Activated CD4-positive, alpha-beta T cell treated with anti-CD3 and anti-CD28 coated beads, Interleukin-2, amount 10 ng/mL, durations not matched to agents 24 days and 14 days (primary cell): ENCODE measurements around the gene SLC25A28. TPM values are rescaled to one million over a fixed set of nuclear protein-coding genes. Genes with fewer than 3 reads are reported as not detected.

Experiments
- DNase-seq: peaks from one replicate; pipeline ENCODE4 v3.0.0; 2022
- H3K27ac Mint-ChIP-seq: one replicate; pipeline ENCODE4 v1.8.0; 2022; ENCODE audit warnings: mild to moderate bottlenecking, mixed read lengths
- H3K27me3 Mint-ChIP-seq: one replicate; pipeline ENCODE4 v1.8.0; 2022; ENCODE audit warnings: mixed read lengths
- H3K36me3 Mint-ChIP-seq: one replicate; pipeline ENCODE4 v1.8.0; 2022; ENCODE audit warnings: low read depth, mild to moderate bottlenecking, mixed read lengths
- H3K4me1 Mint-ChIP-seq: one replicate; pipeline ENCODE4 v1.8.0; 2021; ENCODE audit warnings: mixed read lengths
- H3K4me3 Mint-ChIP-seq: one replicate; pipeline ENCODE4 v1.8.0; 2022; ENCODE audit warnings: mild to moderate bottlenecking, moderate library complexity, mixed read lengths
- H3K9me3 Mint-ChIP-seq: one replicate; pipeline ENCODE4 v1.8.0; 2021; ENCODE audit warnings: mixed read lengths
- intact Hi-C: fragments of 100-400 bp; cut with micrococcal nuclease; formaldehyde crosslinking; loops from one replicate; pipeline ENCODE4 v1.15.1; 2023
- total RNA-seq: library from RNA; stranded (reverse); gene quantifications from 2 replicates; pipeline ENCODE4 v1.2.3, GENCODE V29; 2022

Gene SLC25A28
- total RNA-seq, 1 donor from 2014 or later: 55.8 TPM

- no peak for DNase-seq
- intact Hi-C loops: no loop called here
- Mint-ChIP-seq H3K36me3 (no peaks in the 10 kb centered on the region), H3K4me1 (no peaks in the 10 kb centered on the region), H3K27ac (no peak overlapping the region), H3K9me3 (no peaks in the 10 kb centered on the region), H3K27me3 (peaks cover 14% of the 10 kb centered on the region), H3K4me3 (no peak overlapping the region)
These were observed 25.0 kb downstream of the SLC25A28 start for GRCh38 chr10:99595236-99595635.

- Mint-ChIP-seq H3K36me3 (no peaks in the 10 kb centered on the region), H3K4me3 (no peak overlapping the region), H3K9me3 (no peaks in the 10 kb centered on the region), H3K4me1 (no peaks in the 10 kb centered on the region), H3K27me3 (peaks cover 5% of the 10 kb centered on the region), H3K27ac (no peak overlapping the region)
- no peak for DNase-seq
- intact Hi-C loops: no loop called here
These were observed 26.9 kb downstream of the SLC25A28 start for GRCh38 chr10:99593312-99593711.

- H3K4me3 Mint-ChIP-seq: no peak overlapping the region
- no peaks in the 10 kb centered on the region for H3K4me1 Mint-ChIP-seq
- H3K9me3 Mint-ChIP-seq: no peaks in the 10 kb centered on the region
- H3K27me3 Mint-ChIP-seq: peaks cover 5% of the 10 kb centered on the region
- no peak overlapping the region for H3K27ac Mint-ChIP-seq
- DNase-seq: no peak
- intact Hi-C loops: no loop called here
- no peaks in the 10 kb centered on the region for H3K36me3 Mint-ChIP-seq
These were observed 29.4 kb downstream of the SLC25A28 start for GRCh38 chr10:99590799-99591198.

GRCh38 chr10:99583687-99584086, 36.6 kb downstream of the SLC25A28 start:
- no peak overlapping the region for H3K27ac Mint-ChIP-seq
- no peaks in the 10 kb centered on the region for H3K9me3 Mint-ChIP-seq
- H3K36me3 Mint-ChIP-seq: no peaks in the 10 kb centered on the region
- peaks cover 3% of the 10 kb centered on the region for H3K27me3 Mint-ChIP-seq
- H3K4me3 Mint-ChIP-seq: no peak overlapping the region
- no peak for DNase-seq
- no peaks in the 10 kb centered on the region for H3K4me1 Mint-ChIP-seq
- intact Hi-C loops: no loop called here

- H3K4me1 Mint-ChIP-seq: no peaks in the 10 kb centered on the region
- no peak for DNase-seq
- H3K27me3 Mint-ChIP-seq: peaks cover 6% of the 10 kb centered on the region
- intact Hi-C loops: no loop called here
- H3K27ac Mint-ChIP-seq: no peak overlapping the region
- H3K36me3 Mint-ChIP-seq: no peaks in the 10 kb centered on the region
- no peak overlapping the region for H3K4me3 Mint-ChIP-seq
- H3K9me3 Mint-ChIP-seq: no peaks in the 10 kb centered on the region
These were observed 37.9 kb downstream of the SLC25A28 start for GRCh38 chr10:99582255-99582770.

GRCh38 chr10:99579971-99580370, 40.3 kb downstream of the SLC25A28 start:
- Mint-ChIP-seq H3K4me1 (no peaks in the 10 kb centered on the region), H3K27ac (no peak overlapping the region), H3K9me3 (no peaks in the 10 kb centered on the region), H3K27me3 (peaks cover 4% of the 10 kb centered on the region), H3K4me3 (no peak overlapping the region), H3K36me3 (no peaks in the 10 kb centered on the region)
- no peak for DNase-seq
- intact Hi-C loops: no loop called here

GRCh38 chr10:99573790-99574189, 46.4 kb downstream of the SLC25A28 start:
- intact Hi-C loops: no loop called here
- Mint-ChIP-seq H3K27ac (no peak overlapping the region), H3K4me1 (no peaks in the 10 kb centered on the region), H3K27me3 (peaks cover 9% of the 10 kb centered on the region), H3K36me3 (no peaks in the 10 kb centered on the region), H3K9me3 (no peaks in the 10 kb centered on the region), H3K4me3 (no peak overlapping the region)
- no peak for DNase-seq

- Mint-ChIP-seq H3K4me1 (no peaks in the 10 kb centered on the region), H3K27ac (no peak overlapping the region), H3K9me3 (no peaks in the 10 kb centered on the region), H3K4me3 (no peak overlapping the region), H3K36me3 (no peaks in the 10 kb centered on the region), H3K27me3 (peaks cover 8% of the 10 kb centered on the region)
- no peak for DNase-seq
- intact Hi-C loops: no loop called here
These were observed 48.4 kb downstream of the SLC25A28 start for GRCh38 chr10:99571816-99572215.

GRCh38 chr10:99569961-99570360, 50.3 kb downstream of the SLC25A28 start:
- intact Hi-C loops: no loop called here
- no peak for DNase-seq
- H3K27ac Mint-ChIP-seq: no peak overlapping the region
- no peak overlapping the region for H3K4me3 Mint-ChIP-seq
- no peaks in the 10 kb centered on the region for H3K9me3 Mint-ChIP-seq
- H3K4me1 Mint-ChIP-seq: no peaks in the 10 kb centered on the region
- H3K27me3 Mint-ChIP-seq: peaks cover 14% of the 10 kb centered on the region
- no peaks in the 10 kb centered on the region for H3K36me3 Mint-ChIP-seq

- H3K4me1 Mint-ChIP-seq: no peaks in the 10 kb centered on the region
- no peak for DNase-seq
- H3K4me3 Mint-ChIP-seq: no peak overlapping the region
- no peak overlapping the region for H3K27ac Mint-ChIP-seq
- H3K9me3 Mint-ChIP-seq: no peaks in the 10 kb centered on the region
- peaks cover 16% of the 10 kb centered on the region for H3K27me3 Mint-ChIP-seq
- intact Hi-C loops: no loop called here
- no peaks in the 10 kb centered on the region for H3K36me3 Mint-ChIP-seq
These were observed 50.8 kb downstream of the SLC25A28 start for GRCh38 chr10:99569253-99569939.

- intact Hi-C loops: no loop called here
- no peak for DNase-seq
- Mint-ChIP-seq H3K9me3 (no peaks in the 10 kb centered on the region), H3K27ac (no peak overlapping the region), H3K4me1 (no peaks in the 10 kb centered on the region), H3K4me3 (no peak overlapping the region), H3K36me3 (no peaks in the 10 kb centered on the region), H3K27me3 (peaks cover 24% of the 10 kb centered on the region)
These were observed 55.1 kb downstream of the SLC25A28 start for GRCh38 chr10:99565166-99565565.

- intact Hi-C loops: no loop called here
These were observed 55.9 kb downstream of the SLC25A28 start for GRCh38 chr10:99564361-99564760.

GRCh38 chr10:99562631-99563030, 57.6 kb downstream of the SLC25A28 start:
- H3K4me1 Mint-ChIP-seq: no peaks in the 10 kb centered on the region
- no peaks in the 10 kb centered on the region for H3K9me3 Mint-ChIP-seq
- no peak overlapping the region for H3K4me3 Mint-ChIP-seq
- peaks cover 32% of the 10 kb centered on the region for H3K27me3 Mint-ChIP-seq
- intact Hi-C loops: no loop called here
- DNase-seq: no peak
- no peak overlapping the region for H3K27ac Mint-ChIP-seq
- H3K36me3 Mint-ChIP-seq: no peaks in the 10 kb centered on the region

More at GRCh38 chr10:99564361-99564760, 55.9 kb downstream of the SLC25A28 start:
- H3K4me3 Mint-ChIP-seq: no peak overlapping the region
- no peaks in the 10 kb centered on the region for H3K4me1 Mint-ChIP-seq
- H3K27me3 Mint-ChIP-seq: peaks cover 28% of the 10 kb centered on the region
- no peak for DNase-seq
- H3K9me3 Mint-ChIP-seq: no peaks in the 10 kb centered on the region
- no peak overlapping the region for H3K27ac Mint-ChIP-seq
- no peaks in the 10 kb centered on the region for H3K36me3 Mint-ChIP-seq
